Measurements from ENCODE around the gene SRSF1. TPM values are rescaled to one million over a fixed set of nuclear protein-coding genes. Genes with fewer than 3 reads are reported as not detected.

SRSF1 gene
- total and polyA plus RNA-seq, 11 donors = 48.2 to 129 (median 99.7) TPM

GRCh38 chr17:57972151-57972550 is 34.9 kb downstream of the SRSF1 start:
- Histone ChIP-seq H3K9me3 (no peaks in the 10 kb centered on the region), H3K4me1 (peaks cover 0 to 48% (median 25%) of the 10 kb centered on the region in 12 donors), H3K27me3 (no peaks in the 10 kb centered on the region), H3K27ac (peak overlapping the region in 6 of 12 donors; percentile 1 to 36 (median 20)), H3K4me3 (no peak overlapping the region), H3K36me3 (peaks cover 0 to 61% (median 51%) of the 10 kb centered on the region in 9 donors)
- intact Hi-C loops (cut with DNase I) = no loop called here
- DNase-seq (peak in 1 of 5 donors; percentile 7), ATAC-seq (no peak)
- 14 to 25% (median 18%) methylated on average over 1 of the region's 1 CpG for WGBS, 4 donors
- no peak for TF ChIP-seq CTCF (IDR thresholded peaks at IDR 0.05)
- no peak for TF ChIP-seq POLR2A (IDR thresholded peaks at IDR 0.05)

- intact Hi-C loops (cut with DNase I) = no loop called here
Measured at GRCh38 chr17:57971572-57971971, 35.5 kb downstream of the SRSF1 start.

GRCh38 chr17:57970710-57971109 is 36.3 kb downstream of the SRSF1 start:
- WGBS, 4 donors = 62 to 76% (median 66%) methylated on average over 4 of the region's 4 CpGs
- no peak for ATAC-seq
- Histone ChIP-seq H3K27me3 (no peaks in the 10 kb centered on the region), H3K9me3 (no peaks in the 10 kb centered on the region), H3K27ac (peak overlapping the region in 1 of 12 donors; percentile 7), H3K4me3 (no peak overlapping the region), H3K36me3 (peaks cover 0 to 47% (median 37%) of the 10 kb centered on the region in 9 donors), H3K4me1 (peaks cover 0 to 43% (median 24%) of the 10 kb centered on the region in 12 donors)
- TF ChIP-seq POLR2A (IDR thresholded peaks at IDR 0.05) = no peak
- no peak for TF ChIP-seq CTCF (IDR thresholded peaks at IDR 0.05)
- intact Hi-C loops (cut with DNase I) = no loop called here
- DNase-seq = no peak

More at GRCh38 chr17:57971572-57971971, 35.5 kb downstream of the SRSF1 start:
- H3K9me3 ChIP-seq = no peaks in the 10 kb centered on the region
- peaks cover 0 to 55% (median 45%) of the 10 kb centered on the region in 9 donors for H3K36me3 ChIP-seq
- peaks cover 0 to 48% (median 27%) of the 10 kb centered on the region in 12 donors for H3K4me1 ChIP-seq
- TF ChIP-seq POLR2A (IDR thresholded peaks at IDR 0.05) (no peak), CTCF (IDR thresholded peaks at IDR 0.05) (no peak)
- DNase-seq = no peak
- no peaks in the 10 kb centered on the region for H3K27me3 ChIP-seq
- ATAC-seq = no peak
- no peak overlapping the region for H3K4me3 ChIP-seq
- H3K27ac ChIP-seq = peak overlapping the region in 2 of 12 donors; percentile 1 to 16
- WGBS, 4 donors = 49 to 72% (median 54%) methylated on average over 10 of the region's 10 CpGs

- intact Hi-C loops (cut with DNase I) = no loop called here
- no peak for ATAC-seq
Measured at GRCh38 chr17:57968456-57968855, 38.6 kb downstream of the SRSF1 start.

More at GRCh38 chr17:57968456-57968855, 38.6 kb downstream of the SRSF1 start:
- Histone ChIP-seq H3K27ac (no peak overlapping the region), H3K4me1 (peaks cover 0 to 22% (median 12%) of the 10 kb centered on the region in 12 donors), H3K27me3 (no peaks in the 10 kb centered on the region), H3K36me3 (peaks cover 0 to 24% (median 14%) of the 10 kb centered on the region in 9 donors), H3K9me3 (no peaks in the 10 kb centered on the region), H3K4me3 (no peak overlapping the region)
- WGBS, 4 donors = 64 to 73% (median 69%) methylated on average over 1 of the region's 1 CpG
- TF ChIP-seq POLR2A (IDR thresholded peaks at IDR 0.05) (no peak), CTCF (IDR thresholded peaks at IDR 0.05) (no peak)
- peak in 1 of 5 donors; percentile 6 for DNase-seq
